Upper lobe of left lung (tissue), 4 donors: Measurements from ENCODE around the gene FETUB.

Experiments
- EP300 ChIP-seq, 4 donors: sonication (generic); formaldehyde crosslinking; IDR thresholded peaks; one replicate each; pipeline ENCODE4 v1.5.1; 2017; ENCODE audit warnings: antibody characterized with exemption in 4 of 4, control low read depth in 2 of 4
- POLR2A ChIP-seq, 4 donors: fragments of 450-650 bp; IDR thresholded peaks; one replicate each; pipeline ENCODE4 v1.5.1; 2016 to 2017; ENCODE audit warnings: antibody characterized with exemption in 4 of 4, mild to moderate bottlenecking in 2 of 4
- POLR2AphosphoS5 ChIP-seq, 2 donors: sonication (generic); formaldehyde crosslinking; IDR thresholded peaks; one replicate each; pipeline ENCODE4 v1.5.1; 2017; ENCODE audit warnings: antibody characterized with exemption in 2 of 2
- TF ChIP-seq, protein P1 (sequence below), 6 experiments: fragments of 450-650 bp in 4 of 6; fragments of 200-600 bp in 2 of 6; sonication (generic) in 2 of 6; IDR thresholded peaks; one replicate each; pipeline ENCODE4 v1.5.1; 2016 to 2019; ENCODE audit warnings: antibody characterized with exemption in 6 of 6

DNA sequence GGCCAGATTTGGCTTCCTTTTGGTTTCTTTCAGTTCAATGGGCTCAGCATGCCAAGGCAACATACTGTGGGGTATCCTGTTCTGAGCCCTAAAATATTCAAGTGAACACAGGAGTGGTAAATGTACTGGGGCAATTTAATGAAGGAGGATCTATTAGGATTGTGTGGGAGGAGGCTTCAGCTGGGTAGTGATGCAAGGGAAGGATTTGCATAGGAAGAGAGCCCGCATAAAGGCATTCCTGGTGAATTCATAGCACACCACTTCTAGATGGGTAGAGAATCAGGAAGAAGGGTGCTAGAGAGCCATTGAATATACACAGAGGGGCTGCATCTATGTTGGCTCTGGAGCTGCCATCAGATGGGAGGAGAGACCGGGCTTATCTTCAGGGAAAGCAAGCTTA lies 56.3 kb downstream of the FETUB start:
- TF ChIP-seq, protein P1, sequence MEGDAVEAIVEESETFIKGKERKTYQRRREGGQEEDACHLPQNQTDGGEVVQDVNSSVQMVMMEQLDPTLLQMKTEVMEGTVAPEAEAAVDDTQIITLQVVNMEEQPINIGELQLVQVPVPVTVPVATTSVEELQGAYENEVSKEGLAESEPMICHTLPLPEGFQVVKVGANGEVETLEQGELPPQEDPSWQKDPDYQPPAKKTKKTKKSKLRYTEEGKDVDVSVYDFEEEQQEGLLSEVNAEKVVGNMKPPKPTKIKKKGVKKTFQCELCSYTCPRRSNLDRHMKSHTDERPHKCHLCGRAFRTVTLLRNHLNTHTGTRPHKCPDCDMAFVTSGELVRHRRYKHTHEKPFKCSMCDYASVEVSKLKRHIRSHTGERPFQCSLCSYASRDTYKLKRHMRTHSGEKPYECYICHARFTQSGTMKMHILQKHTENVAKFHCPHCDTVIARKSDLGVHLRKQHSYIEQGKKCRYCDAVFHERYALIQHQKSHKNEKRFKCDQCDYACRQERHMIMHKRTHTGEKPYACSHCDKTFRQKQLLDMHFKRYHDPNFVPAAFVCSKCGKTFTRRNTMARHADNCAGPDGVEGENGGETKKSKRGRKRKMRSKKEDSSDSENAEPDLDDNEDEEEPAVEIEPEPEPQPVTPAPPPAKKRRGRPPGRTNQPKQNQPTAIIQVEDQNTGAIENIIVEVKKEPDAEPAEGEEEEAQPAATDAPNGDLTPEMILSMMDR (IDR thresholded peaks at IDR 0.05): no peak
- TF ChIP-seq POLR2A (IDR thresholded peaks at IDR 0.05) (no peak), EP300 (IDR thresholded peaks at IDR 0.05) (no peak), POLR2AphosphoS5 (IDR thresholded peaks at IDR 0.05) (no peak)
